Loucy (cell line): ENCODE data around the gene ABCC8.

Source experiments
- H2AFZ ChIP-seq: fragments of 200-600 bp; sonication (generic); 2 replicates; pipeline ENCODE4 v1.6.0; 2016; ENCODE audit warnings: antibody characterized with exemption, mild to moderate bottlenecking, low read length, moderate library complexity
- H3F3A ChIP-seq: fragments of 200-600 bp; 2 replicates; pipeline ENCODE4 v1.6.0; 2016; ENCODE audit warnings: antibody characterized with exemption, low read depth, mild to moderate bottlenecking
- H3K27me3 ChIP-seq: fragments of 200-600 bp; sonication (generic); 2 replicates; pipeline ENCODE4 v1.6.1; 2014; ENCODE audit warnings: low read length, mild to moderate bottlenecking; ENCODE audit not compliant: insufficient read depth, poor library complexity, severe bottlenecking
- H3K36me3 ChIP-seq: fragments of 200-600 bp; sonication (generic); 2 replicates; pipeline ENCODE4 v1.6.1; 2016; ENCODE audit warnings: low read length; ENCODE audit not compliant: insufficient read depth
- H3K4me1 ChIP-seq: fragments of 200-600 bp; sonication (generic); 2 replicates; pipeline ENCODE4 v1.5.1; 2014; ENCODE audit warnings: low read length, mild to moderate bottlenecking; ENCODE audit not compliant: insufficient read depth, poor library complexity, severe bottlenecking
- H3K4me2 ChIP-seq: fragments of 200-600 bp; sonication (generic); 2 replicates; pipeline ENCODE4 v1.6.0; 2014; ENCODE audit warnings: antibody characterized with exemption, low read length, low read depth, mild to moderate bottlenecking; ENCODE audit not compliant: poor library complexity, severe bottlenecking
- H3K4me3 ChIP-seq: fragments of 200-600 bp; sonication (generic); 2 replicates; pipeline ENCODE4 v1.5.1; 2014; ENCODE audit warnings: low read length, mild to moderate bottlenecking, mixed read lengths; ENCODE audit not compliant: poor library complexity, severe bottlenecking
- H3K79me2 ChIP-seq: fragments of 200-600 bp; sonication (generic); 2 replicates; pipeline ENCODE4 v1.6.1; 2014; ENCODE audit warnings: low read length; ENCODE audit not compliant: insufficient read depth
- H3K9ac ChIP-seq: fragments of 200-600 bp; sonication (generic); 2 replicates; pipeline ENCODE4 v1.6.0; 2014; ENCODE audit warnings: mild to moderate bottlenecking, low read depth, low read length, moderate library complexity; ENCODE audit not compliant: poor library complexity, severe bottlenecking
- H3K9me2 ChIP-seq: fragments of 200-600 bp; sonication (generic); replicated peaks from 2 replicates; pipeline ENCODE4 v1.6.1; 2016; ENCODE audit warnings: low read depth, low read length, mixed read lengths
- H3K9me3 ChIP-seq: fragments of 200-600 bp; sonication (generic); 2 replicates; pipeline ENCODE4 v1.6.1; 2014; ENCODE audit warnings: mild to moderate bottlenecking, antibody characterized with exemption, low read length, low read depth; ENCODE audit not compliant: insufficient read depth
- H4K20me1 ChIP-seq: fragments of 200-600 bp; sonication (generic); 2 replicates; pipeline ENCODE4 v1.6.0; 2014; ENCODE audit warnings: antibody characterized with exemption, low read length, mild to moderate bottlenecking; ENCODE audit not compliant: insufficient read depth, poor library complexity, severe bottlenecking
- EZH2phosphoT487 ChIP-seq: fragments of 200-600 bp; IDR thresholded peaks from 2 replicates; pipeline ENCODE4 v1.6.1; 2018; ENCODE audit warnings: antibody characterized with exemption, mild to moderate bottlenecking, moderate library complexity, borderline replicate concordance
- TF ChIP-seq, protein P1 (sequence below): fragments of 200-600 bp; sonication (generic); conservative IDR thresholded peaks from 2 replicates; pipeline ENCODE4 v1.5.1; 2014; ENCODE audit warnings: mild to moderate bottlenecking, antibody characterized with exemption, low read length

Gene ABCC8

DNA sequence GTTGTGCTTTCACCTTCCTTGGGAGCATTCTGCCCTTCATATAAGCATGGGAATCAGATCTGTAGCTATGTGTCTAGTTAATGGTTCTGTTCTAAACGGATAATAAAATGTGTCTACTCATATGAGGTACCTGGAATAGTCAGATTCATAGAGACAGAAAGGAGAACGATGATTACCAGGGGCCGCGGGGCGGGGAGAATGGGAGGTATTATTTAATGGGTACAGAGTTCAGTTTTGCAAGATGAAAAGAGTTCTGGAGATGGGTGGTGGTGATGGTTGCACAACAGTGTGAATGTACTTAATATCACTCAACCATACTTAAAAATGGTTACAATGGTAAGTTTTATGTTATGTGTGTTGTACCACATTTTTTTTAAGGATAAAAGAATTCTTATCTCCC, 10.0 kb upstream of the ABCC8 start:
- H3K27me3 ChIP-seq, result no peaks in the 10 kb centered on the region
- H3K9me3 ChIP-seq, result no peaks in the 10 kb centered on the region
- no peak overlapping the region for H3K4me3 ChIP-seq
- no peak overlapping the region for H2AFZ ChIP-seq
- no peaks in the 10 kb centered on the region for H3K79me2 ChIP-seq
- H3K9me2 ChIP-seq, result no peaks in the 10 kb centered on the region
- H3K4me2 ChIP-seq, result no peak overlapping the region
- no peak for TF ChIP-seq EZH2phosphoT487
- TF ChIP-seq, protein P1, sequence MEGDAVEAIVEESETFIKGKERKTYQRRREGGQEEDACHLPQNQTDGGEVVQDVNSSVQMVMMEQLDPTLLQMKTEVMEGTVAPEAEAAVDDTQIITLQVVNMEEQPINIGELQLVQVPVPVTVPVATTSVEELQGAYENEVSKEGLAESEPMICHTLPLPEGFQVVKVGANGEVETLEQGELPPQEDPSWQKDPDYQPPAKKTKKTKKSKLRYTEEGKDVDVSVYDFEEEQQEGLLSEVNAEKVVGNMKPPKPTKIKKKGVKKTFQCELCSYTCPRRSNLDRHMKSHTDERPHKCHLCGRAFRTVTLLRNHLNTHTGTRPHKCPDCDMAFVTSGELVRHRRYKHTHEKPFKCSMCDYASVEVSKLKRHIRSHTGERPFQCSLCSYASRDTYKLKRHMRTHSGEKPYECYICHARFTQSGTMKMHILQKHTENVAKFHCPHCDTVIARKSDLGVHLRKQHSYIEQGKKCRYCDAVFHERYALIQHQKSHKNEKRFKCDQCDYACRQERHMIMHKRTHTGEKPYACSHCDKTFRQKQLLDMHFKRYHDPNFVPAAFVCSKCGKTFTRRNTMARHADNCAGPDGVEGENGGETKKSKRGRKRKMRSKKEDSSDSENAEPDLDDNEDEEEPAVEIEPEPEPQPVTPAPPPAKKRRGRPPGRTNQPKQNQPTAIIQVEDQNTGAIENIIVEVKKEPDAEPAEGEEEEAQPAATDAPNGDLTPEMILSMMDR, result no peak
- no peaks in the 10 kb centered on the region for H3K4me1 ChIP-seq
- H3K36me3 ChIP-seq, result no peaks in the 10 kb centered on the region
- no peak overlapping the region for H3K9ac ChIP-seq
- no peaks in the 10 kb centered on the region for H3F3A ChIP-seq
- no peaks in the 10 kb centered on the region for H4K20me1 ChIP-seq

DNA sequence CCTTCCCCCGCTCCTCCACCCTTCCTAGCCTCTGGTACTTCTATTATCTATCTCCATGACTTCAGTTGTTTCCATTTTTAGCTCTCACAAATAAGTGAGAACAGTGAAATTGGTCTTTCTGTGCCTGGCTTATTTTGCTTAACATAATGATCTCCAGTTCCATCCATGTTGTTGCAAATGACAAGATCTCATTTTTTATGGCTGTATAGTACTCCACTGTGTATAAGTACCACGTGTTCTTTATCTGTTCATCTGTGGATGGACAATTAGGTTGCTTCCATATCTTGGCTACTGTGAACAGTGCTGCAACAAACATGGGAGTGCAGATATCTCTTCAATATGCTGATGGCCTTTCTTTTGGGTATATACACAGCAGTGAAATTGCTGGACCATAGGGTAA, 6.9 kb upstream of the ABCC8 start:
- Histone ChIP-seq H3F3A (no peaks in the 10 kb centered on the region), H3K4me2 (no peak overlapping the region), H3K9ac (no peak overlapping the region), H3K4me1 (no peaks in the 10 kb centered on the region), H3K36me3 (no peaks in the 10 kb centered on the region), H3K9me2 (no peaks in the 10 kb centered on the region), H4K20me1 (no peaks in the 10 kb centered on the region), H3K4me3 (no peak overlapping the region), H3K79me2 (no peaks in the 10 kb centered on the region), H2AFZ (no peak overlapping the region), H3K27me3 (no peaks in the 10 kb centered on the region), H3K9me3 (no peaks in the 10 kb centered on the region)
- TF ChIP-seq EZH2phosphoT487, result no peak
- TF ChIP-seq, protein P1, result no peak

DNA sequence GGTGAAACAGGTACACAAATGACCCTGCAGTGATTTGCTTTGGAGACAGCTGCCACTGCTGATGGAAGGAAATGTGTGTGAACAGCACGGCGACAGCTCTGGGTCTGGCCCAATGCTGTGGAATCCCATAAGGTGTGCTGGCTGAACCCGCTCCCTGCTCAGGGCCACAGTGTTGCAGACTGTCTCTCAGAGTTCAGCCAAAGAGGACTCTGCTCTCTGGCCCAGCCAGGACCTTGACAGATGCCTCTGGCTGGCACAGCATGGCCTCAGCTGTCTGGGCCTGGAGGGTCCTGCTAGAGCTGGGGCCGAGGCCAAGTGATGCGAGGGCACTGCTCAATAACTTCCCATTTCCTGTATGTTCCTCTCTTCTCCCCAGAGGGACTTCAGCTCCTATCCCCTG, 5.3 kb upstream of the ABCC8 start:
- Histone ChIP-seq H3K4me2 (no peak overlapping the region), H3F3A (no peaks in the 10 kb centered on the region), H4K20me1 (no peaks in the 10 kb centered on the region), H3K4me3 (no peak overlapping the region), H3K27me3 (peaks cover 7% of the 10 kb centered on the region), H3K9me3 (no peaks in the 10 kb centered on the region), H3K79me2 (no peaks in the 10 kb centered on the region), H3K9me2 (no peaks in the 10 kb centered on the region), H2AFZ (no peak overlapping the region), H3K9ac (no peak overlapping the region), H3K36me3 (no peaks in the 10 kb centered on the region), H3K4me1 (no peaks in the 10 kb centered on the region)
- no peak for TF ChIP-seq EZH2phosphoT487
- TF ChIP-seq, protein P1, result no peak
